Trophoblast cell (in vitro differentiated cells and primary cell): Measurements from ENCODE around the gene ZNF57.
"Not testable (repeated sequence)": the region's sequence is repeated elsewhere in the genome, so short reads cannot be mapped to it uniquely, and the experiment has no call there.

ENCODE experiments used
- DNase-seq, 2 donors: peaks; one replicate each; pipeline ENCODE4 v3.0.0-alpha.2; 2016
- H2AFZ ChIP-seq: 2 replicates; pipeline ENCODE4 v1.6.1; 2013; ENCODE audit warnings: low read length, moderate library complexity, mild to moderate bottlenecking; ENCODE audit not compliant: insufficient read depth, poor library complexity
- H2AK5ac ChIP-seq: 2 replicates; pipeline ENCODE4 v1.6.1; 2013; ENCODE audit warnings: mild to moderate bottlenecking, low read length
- H2BK120ac ChIP-seq: 2 replicates; pipeline ENCODE4 v1.6.1; 2013; ENCODE audit warnings: low read length, mild to moderate bottlenecking, moderate library complexity; ENCODE audit not compliant: insufficient read depth, poor library complexity
- H2BK12ac ChIP-seq: 2 replicates; pipeline ENCODE4 v1.6.1; 2013; ENCODE audit warnings: mild to moderate bottlenecking, low read length, moderate library complexity
- H2BK5ac ChIP-seq: 2 replicates; pipeline ENCODE4 v1.6.1; 2013; ENCODE audit warnings: low read length, low read depth, moderate library complexity, mild to moderate bottlenecking; ENCODE audit not compliant: poor library complexity
- H3K14ac ChIP-seq: 2 replicates; pipeline ENCODE4 v1.6.1; 2013; ENCODE audit warnings: mild to moderate bottlenecking, low read length
- H3K18ac ChIP-seq: 2 replicates; pipeline ENCODE4 v1.6.1; 2013; ENCODE audit warnings: mild to moderate bottlenecking, low read length
- H3K23ac ChIP-seq: 2 replicates; pipeline ENCODE4 v1.6.1; 2013; ENCODE audit warnings: low read length
- H3K27ac ChIP-seq: 2 replicates; pipeline ENCODE4 v1.5.1; 2013; ENCODE audit warnings: low read depth, mild to moderate bottlenecking, inconsistent platforms, low read length, moderate library complexity
- H3K27me3 ChIP-seq: 2 replicates; pipeline ENCODE4 v1.6.1; 2013; ENCODE audit warnings: inconsistent platforms, mild to moderate bottlenecking, low read length, moderate library complexity; ENCODE audit not compliant: insufficient read depth
- H3K36me3 ChIP-seq, 2 experiments: 1 replicate in 1 of 2; 2 replicates in 1 of 2; pipeline ENCODE4 v1.6.1; 2013; ENCODE audit warnings: low read length in 2 of 2, mild to moderate bottlenecking in 2 of 2, moderate library complexity in 1 of 2; ENCODE audit not compliant: insufficient read depth in 2 of 2, control insufficient read depth in 1 of 2
- H3K4ac ChIP-seq: 2 replicates; pipeline ENCODE4 v1.6.1; 2013; ENCODE audit warnings: low read depth, mild to moderate bottlenecking, low read length, moderate library complexity
- H3K4me1 ChIP-seq, 2 experiments: 1 replicate in 1 of 2; 2 replicates in 1 of 2; pipeline ENCODE4 v1.6.1; 2013; ENCODE audit warnings: low read length in 2 of 2, mild to moderate bottlenecking in 2 of 2, moderate library complexity in 1 of 2; ENCODE audit not compliant: insufficient read depth in 2 of 2, control insufficient read depth in 1 of 2
- H3K4me2 ChIP-seq: 2 replicates; pipeline ENCODE4 v1.6.1; 2013; ENCODE audit warnings: inconsistent platforms, mild to moderate bottlenecking, low read length, moderate library complexity
- H3K4me3 ChIP-seq: 2 replicates; pipeline ENCODE4 v1.5.1; 2013; ENCODE audit warnings: mild to moderate bottlenecking, low read depth, low read length, inconsistent platforms
- H3K79me1 ChIP-seq: one replicate; pipeline ENCODE4 v1.6.1; 2013; ENCODE audit warnings: low read length
- H3K79me2 ChIP-seq: 2 replicates; pipeline ENCODE4 v1.6.1; 2013; ENCODE audit warnings: low read length, mild to moderate bottlenecking; ENCODE audit not compliant: control insufficient read depth, insufficient read depth, poor library complexity
- H3K9ac ChIP-seq: 2 replicates; pipeline ENCODE4 v1.6.1; 2013; ENCODE audit warnings: mild to moderate bottlenecking, low read length
- H3K9me3 ChIP-seq: 2 replicates; pipeline ENCODE4 v1.6.1; 2013; ENCODE audit warnings: low read depth, mild to moderate bottlenecking, control low read depth, inconsistent platforms, low read length; ENCODE audit not compliant: insufficient read depth
- H4K12ac ChIP-seq: 2 replicates; pipeline ENCODE4 v1.6.1; 2013; ENCODE audit warnings: low read depth, mild to moderate bottlenecking, low read length, moderate library complexity
- H4K8ac ChIP-seq: 2 replicates; pipeline ENCODE4 v1.6.1; 2013; ENCODE audit warnings: low read depth, mild to moderate bottlenecking, low read length, moderate library complexity
- H4K91ac ChIP-seq: one replicate; pipeline ENCODE4 v1.6.1; 2013; ENCODE audit warnings: low read depth, mild to moderate bottlenecking, low read length, moderate library complexity
- WGBS: extraction: QIAGEN DNeasy Blood & Tissue Kit; methylation state at CpG from one replicate; pipeline ENCODE4 v1.1.7; 2013; ENCODE audit warnings: missing lambda C conversion rate; ENCODE audit not compliant: insufficient read length, insufficient coverage; ENCODE audit errors: extremely low coverage; 5-methylcytosine and 5-hydroxymethylcytosine counted together

Gene ZNF57

DNA sequence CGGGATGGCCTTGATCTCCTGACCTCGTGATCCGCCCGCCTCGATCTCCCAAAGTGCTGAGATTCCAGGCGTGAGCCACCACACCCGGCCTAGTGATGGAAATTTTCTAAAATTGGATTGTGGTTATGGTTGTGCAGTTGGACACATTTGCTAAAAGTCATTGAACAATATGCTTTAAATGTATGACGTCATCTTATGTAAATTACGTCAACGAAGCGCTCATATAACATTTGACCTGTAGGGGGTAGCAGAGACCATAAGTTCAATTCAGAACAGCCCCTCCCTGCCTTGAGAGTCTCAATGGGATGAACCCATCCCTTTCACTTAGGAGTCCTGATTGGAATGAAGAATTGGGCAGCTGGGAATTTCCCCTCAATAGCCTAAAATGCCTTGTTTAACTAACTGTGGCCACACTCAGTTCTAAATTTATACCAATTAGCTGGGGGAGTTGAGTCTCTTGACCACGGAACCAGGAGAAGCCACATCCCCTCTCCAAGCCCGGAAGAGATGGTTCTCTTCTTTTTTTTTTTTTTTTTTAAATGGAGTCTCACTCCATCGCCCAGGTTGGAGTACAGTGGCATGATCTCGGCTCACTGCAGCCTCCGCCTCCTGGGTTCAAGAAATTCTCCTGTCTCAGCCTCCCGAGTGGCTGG is 61.4 kb downstream of the ZNF57 start:
- Histone ChIP-seq H3K4me2 (no peak overlapping the region), H4K91ac (no peak overlapping the region), H2AK5ac (no peak overlapping the region), H3K9me3 (no peaks in the 10 kb centered on the region), H3K27ac (no peak overlapping the region), H3K9ac (no peak overlapping the region), H3K79me1 (no peaks in the 10 kb centered on the region), H3K18ac (no peak overlapping the region), H3K27me3 (no peaks in the 10 kb centered on the region), H3K4me3 (no peak overlapping the region), H3K14ac (no peak overlapping the region), H4K12ac (no peak overlapping the region), H2BK12ac (no peak overlapping the region), H2BK120ac (no peak overlapping the region), H3K79me2 (no peaks in the 10 kb centered on the region), H3K23ac (no peak overlapping the region), H3K36me3 (no peaks in the 10 kb centered on the region), H3K4ac (no peak overlapping the region), H2AFZ (no peak overlapping the region), H3K4me1 (no peaks in the 10 kb centered on the region), H2BK5ac (no peak overlapping the region), H4K8ac (no peak overlapping the region)
- WGBS: no CpG with 5 or more reads among the region's 17 CpGs
- DNase-seq: peak; percentile 79 to 97

DNA sequence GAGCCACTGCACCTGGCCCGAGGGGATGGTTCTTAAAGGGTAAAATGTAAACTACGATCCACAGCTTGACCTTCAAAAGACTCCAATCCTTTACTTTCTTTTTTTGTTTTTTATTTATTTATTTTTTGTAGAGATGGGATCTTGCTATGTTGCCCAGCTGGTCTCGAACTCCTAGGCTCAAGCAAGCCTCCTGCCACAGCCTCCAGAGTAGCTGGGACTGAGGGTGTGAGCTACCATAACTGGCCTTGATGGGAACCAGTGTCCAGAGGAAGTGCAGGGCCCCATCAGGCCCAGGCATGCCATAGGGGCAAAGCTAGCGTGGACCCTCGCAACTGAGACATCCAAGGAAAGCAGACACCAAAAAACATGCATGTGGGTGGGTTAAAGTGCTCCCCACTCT is 62.4 kb downstream of the ZNF57 start:
- H3K4ac ChIP-seq: no peak overlapping the region
- no CpG with 5 or more reads among the region's 5 CpGs for WGBS

GRCh38 chr19:2963631-2964030 is 62.9 kb downstream of the ZNF57 start:
- not testable (repeated sequence) for H3K27me3 ChIP-seq, H2BK5ac ChIP-seq, H3K4me3 ChIP-seq, H3K79me1 ChIP-seq, H3K23ac ChIP-seq, H3K4ac ChIP-seq, H3K9ac ChIP-seq, H3K79me2 ChIP-seq, H3K4me2 ChIP-seq, H3K4me1 ChIP-seq, H2BK120ac ChIP-seq, H2AK5ac ChIP-seq, H4K12ac ChIP-seq, H2BK12ac ChIP-seq, H4K8ac ChIP-seq, H3K14ac ChIP-seq, H4K91ac ChIP-seq, DNase-seq, H2AFZ ChIP-seq, H3K27ac ChIP-seq, H3K18ac ChIP-seq, H3K9me3 ChIP-seq, H3K36me3 ChIP-seq
- no CpG with 5 or more reads among the region's 12 CpGs for WGBS

More for the DNA sequence above, 62.4 kb downstream of the ZNF57 start:
- no peak overlapping the region for H2AFZ ChIP-seq
- H3K4me2 ChIP-seq: no peak overlapping the region
- no peak overlapping the region for H3K14ac ChIP-seq
- H3K23ac ChIP-seq: no peak overlapping the region
- no peaks in the 10 kb centered on the region for H3K27me3 ChIP-seq
- no peak overlapping the region for H2BK5ac ChIP-seq
- no peak overlapping the region for H3K27ac ChIP-seq
- H3K9me3 ChIP-seq: no peaks in the 10 kb centered on the region
- H3K4me1 ChIP-seq: no peaks in the 10 kb centered on the region
- H2BK120ac ChIP-seq: no peak overlapping the region
- no peak overlapping the region for H3K18ac ChIP-seq
- no peak overlapping the region for H4K12ac ChIP-seq
- no peak overlapping the region for H3K9ac ChIP-seq
- H3K36me3 ChIP-seq: no peaks in the 10 kb centered on the region
- no peaks in the 10 kb centered on the region for H3K79me1 ChIP-seq
- no peak for DNase-seq
- H4K91ac ChIP-seq: no peak overlapping the region
- no peaks in the 10 kb centered on the region for H3K79me2 ChIP-seq
- H2AK5ac ChIP-seq: no peak overlapping the region
- H2BK12ac ChIP-seq: no peak overlapping the region
- H4K8ac ChIP-seq: no peak overlapping the region
- no peak overlapping the region for H3K4me3 ChIP-seq

- no peak overlapping the region for H3K23ac ChIP-seq
- no peak overlapping the region for H2AFZ ChIP-seq
- H3K9me3 ChIP-seq: no peaks in the 10 kb centered on the region
- H2BK5ac ChIP-seq: no peak overlapping the region
- H3K4me3 ChIP-seq: no peak overlapping the region
- no peak overlapping the region for H2BK12ac ChIP-seq
- DNase-seq: no peak
- H4K12ac ChIP-seq: no peak overlapping the region
- no peaks in the 10 kb centered on the region for H3K79me2 ChIP-seq
- no peak overlapping the region for H3K27ac ChIP-seq
- no peaks in the 10 kb centered on the region for H3K4me1 ChIP-seq
- H3K9ac ChIP-seq: no peak overlapping the region
- H3K14ac ChIP-seq: no peak overlapping the region
- no peak overlapping the region for H2AK5ac ChIP-seq
- no peak overlapping the region for H3K4me2 ChIP-seq
- no peak overlapping the region for H4K8ac ChIP-seq
- H3K18ac ChIP-seq: no peak overlapping the region
- peaks cover 2% of the 10 kb centered on the region for H3K79me1 ChIP-seq
- no peak overlapping the region for H2BK120ac ChIP-seq
- H3K36me3 ChIP-seq: no peaks in the 10 kb centered on the region
- WGBS: no CpG with 5 or more reads among the region's 5 CpGs
- H4K91ac ChIP-seq: no peak overlapping the region
- H3K4ac ChIP-seq: no peak overlapping the region
- no peaks in the 10 kb centered on the region for H3K27me3 ChIP-seq
Observed at GRCh38 chr19:2964874-2965273, 64.1 kb downstream of the ZNF57 start.
